M059J (cell line): ENCODE measurements around the gene BOD1L1. TPM values are rescaled to one million over a fixed set of nuclear protein-coding genes. Genes with fewer than 3 reads are reported as not detected.
"Not testable (repeated sequence)": the region's sequence is repeated elsewhere in the genome, so short reads cannot be mapped to it uniquely, and the experiment has no call there.

ENCODE experiments used
- DNase-seq: peaks from one replicate; pipeline ENCODE4 v3.0.0-alpha.2; 2012; ENCODE audit warnings: low read depth
- total RNA-seq: library from RNA; depleted of rRNA; stranded (reverse); fragments of >200 nt; shearing (Covaris generic); gene quantifications from 2 replicates; pipeline ENCODE4 v1.2.3, GENCODE V29; 2014

Gene BOD1L1
- total RNA-seq, 1 experiment from 2014 or later, result 15.1 TPM

DNA sequence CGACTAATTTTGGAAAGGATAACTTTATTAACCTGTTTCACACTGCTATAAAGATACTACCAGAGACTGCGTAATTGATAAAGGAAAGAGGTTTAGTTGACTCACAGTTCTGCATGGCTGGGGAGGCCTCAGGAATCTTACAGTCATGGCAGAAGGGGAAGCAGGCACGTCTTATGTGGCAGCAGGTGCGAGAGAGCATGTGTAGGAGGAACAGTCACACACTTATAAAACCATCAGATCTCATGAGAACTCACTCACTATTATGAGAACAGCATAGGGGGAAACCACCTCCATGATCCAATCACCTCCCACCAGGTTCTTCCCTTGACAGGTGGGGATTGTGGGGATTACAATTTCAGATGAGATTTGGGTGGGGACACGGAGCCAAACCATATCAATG lies 67.4 kb downstream of the BOD1L1 start:
- not testable (repeated sequence) for DNase-seq

DNA sequence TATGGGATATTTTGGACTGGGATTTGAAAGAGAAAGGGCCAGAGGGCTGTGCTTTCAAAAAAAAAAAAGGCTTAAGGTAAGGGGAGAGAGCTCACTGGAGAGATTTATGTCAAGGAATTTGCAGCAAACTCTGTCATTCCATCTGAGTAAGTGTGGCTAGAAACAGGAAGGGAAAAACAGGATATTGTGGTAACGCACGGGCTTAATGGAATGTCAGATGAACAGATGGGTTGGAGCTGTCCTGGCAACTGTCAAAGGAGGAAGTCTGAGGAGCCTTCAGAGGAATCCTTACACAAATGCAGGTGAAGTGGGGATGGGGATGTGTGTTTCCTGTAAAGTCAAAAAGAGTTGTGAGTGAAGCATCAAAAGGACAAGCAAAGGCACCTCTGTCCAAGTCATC lies 68.1 kb downstream of the BOD1L1 start:
- DNase-seq, result peak; percentile 92

DNA sequence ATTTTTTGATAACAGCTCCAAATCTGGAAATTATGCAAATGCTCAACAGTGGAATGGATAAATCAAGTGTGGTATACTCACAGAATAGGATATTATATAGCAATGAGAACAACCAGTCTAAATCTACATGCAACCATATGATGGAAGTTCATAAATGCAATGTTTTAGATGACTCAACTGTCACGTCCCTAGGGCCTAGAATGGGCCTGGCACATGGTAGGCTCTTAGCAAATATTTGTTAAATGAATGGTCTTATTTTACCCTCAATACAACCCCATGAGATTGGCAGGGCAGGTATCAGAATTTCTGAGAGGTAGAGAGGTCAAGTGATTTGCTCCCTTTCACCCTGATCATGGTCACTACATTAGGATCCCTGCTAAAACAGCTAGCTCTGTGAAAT lies 68.6 kb downstream of the BOD1L1 start:
- peak; percentile 43 for DNase-seq

DNA sequence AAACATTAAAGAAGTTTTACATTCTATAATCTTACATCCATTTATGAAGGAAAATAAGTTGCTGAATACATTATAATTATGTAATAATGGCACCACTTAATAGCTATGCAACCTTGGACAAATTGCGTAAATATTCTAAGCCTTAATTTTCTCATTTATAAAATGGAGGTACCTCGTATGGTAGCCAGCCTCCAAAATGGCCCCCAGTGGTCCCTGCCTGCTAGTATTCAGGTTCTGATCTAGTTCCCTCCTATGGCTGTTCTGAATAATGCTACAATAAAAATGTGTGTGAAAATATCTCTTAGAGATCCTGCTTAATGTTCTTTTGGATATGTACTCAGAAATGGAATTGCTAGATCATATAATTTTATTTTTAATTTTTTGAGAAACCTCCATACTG lies 72.2 kb downstream of the BOD1L1 start:
- no peak for DNase-seq

DNA sequence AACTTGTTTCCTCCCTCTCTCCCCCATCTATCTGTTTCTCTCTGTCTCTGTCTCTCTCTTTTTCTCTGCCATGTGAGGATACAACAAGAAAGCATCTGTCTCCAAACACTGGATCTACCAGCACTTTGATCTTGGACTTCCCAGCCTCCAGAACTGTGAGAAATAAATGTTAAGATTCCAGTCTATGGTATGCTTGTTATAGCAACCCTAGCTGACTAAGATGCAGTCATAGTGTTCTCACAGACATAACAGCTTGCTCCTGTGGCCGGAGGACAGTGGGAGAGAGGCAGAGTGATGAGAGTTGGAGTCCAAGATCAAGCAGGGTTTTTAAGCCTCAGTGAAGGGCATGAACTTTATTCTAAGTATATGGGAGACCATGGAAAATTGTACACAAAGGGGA lies 74.4 kb downstream of the BOD1L1 start:
- no peak for DNase-seq

DNA sequence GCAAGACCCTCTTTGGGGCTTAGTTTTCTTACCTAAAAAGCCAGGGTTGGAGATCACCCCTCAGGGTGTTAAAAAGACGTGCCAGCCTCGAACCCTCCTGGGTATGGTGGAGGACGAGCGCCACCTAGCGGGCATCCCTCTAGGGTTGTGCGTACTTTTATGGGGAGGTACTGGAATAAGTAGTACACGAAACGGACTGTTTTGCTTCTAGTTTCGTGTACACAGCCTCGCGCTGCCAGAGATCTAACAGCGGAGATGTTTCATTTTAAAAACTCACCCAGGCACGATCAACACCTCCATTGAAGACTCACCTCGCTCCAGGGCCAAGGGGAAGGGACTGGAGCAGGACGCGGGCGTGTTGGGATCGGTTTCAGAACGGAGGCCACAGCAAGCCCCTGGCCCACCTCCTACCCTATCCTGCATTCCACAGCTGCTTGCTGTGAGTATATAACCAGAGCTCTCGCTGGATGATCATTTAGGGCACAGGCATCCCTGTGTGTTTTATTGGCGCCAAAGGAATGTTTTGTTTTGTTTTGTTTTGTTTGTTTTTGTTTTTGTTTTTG lies 78.5 kb downstream of the BOD1L1 start:
- DNase-seq, result peak; percentile 79

DNA sequence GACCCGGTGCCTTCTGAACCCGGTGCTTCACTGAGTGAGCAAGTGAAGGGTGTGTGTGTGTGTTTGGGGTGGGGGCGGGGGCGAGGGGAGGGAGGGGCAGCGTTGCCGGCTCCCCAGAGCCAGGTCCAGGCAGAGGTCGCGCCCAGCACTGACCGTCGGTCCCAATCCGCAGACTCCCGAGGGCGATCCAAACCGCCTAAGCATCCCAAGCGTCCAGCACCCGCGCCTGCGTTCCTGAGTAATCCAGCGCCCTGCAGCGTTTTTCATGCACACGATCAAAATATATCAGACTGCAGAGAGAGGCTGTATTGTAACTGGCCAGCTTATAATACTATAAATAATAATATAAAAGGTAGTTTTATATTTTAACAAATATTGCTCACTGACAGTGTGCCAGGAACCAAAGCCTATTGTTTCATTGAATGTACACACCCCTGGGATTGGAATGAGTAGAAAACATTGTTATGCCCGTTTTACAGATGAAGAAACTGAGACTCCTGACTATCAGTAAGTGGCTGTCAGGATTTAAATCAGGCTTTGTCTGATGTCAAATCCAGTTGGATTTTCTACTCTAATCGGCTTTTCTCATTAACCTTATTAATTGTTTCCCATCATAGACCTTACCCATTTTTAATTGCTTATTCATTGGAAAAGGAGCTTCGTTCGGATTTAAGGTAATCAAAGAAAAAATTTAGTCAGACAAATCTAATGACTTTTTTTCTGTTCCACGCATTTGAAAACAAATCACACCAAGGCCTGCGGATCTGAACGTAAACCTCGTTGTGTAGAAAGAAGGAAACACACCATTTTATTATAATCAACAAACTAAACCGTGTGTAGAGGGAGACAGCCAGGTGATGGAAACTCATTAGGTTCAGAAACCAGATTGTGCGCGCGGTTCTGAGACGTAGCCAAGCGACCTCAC lies 79.2 kb downstream of the BOD1L1 start:
- peak; percentile 62 for DNase-seq

DNA sequence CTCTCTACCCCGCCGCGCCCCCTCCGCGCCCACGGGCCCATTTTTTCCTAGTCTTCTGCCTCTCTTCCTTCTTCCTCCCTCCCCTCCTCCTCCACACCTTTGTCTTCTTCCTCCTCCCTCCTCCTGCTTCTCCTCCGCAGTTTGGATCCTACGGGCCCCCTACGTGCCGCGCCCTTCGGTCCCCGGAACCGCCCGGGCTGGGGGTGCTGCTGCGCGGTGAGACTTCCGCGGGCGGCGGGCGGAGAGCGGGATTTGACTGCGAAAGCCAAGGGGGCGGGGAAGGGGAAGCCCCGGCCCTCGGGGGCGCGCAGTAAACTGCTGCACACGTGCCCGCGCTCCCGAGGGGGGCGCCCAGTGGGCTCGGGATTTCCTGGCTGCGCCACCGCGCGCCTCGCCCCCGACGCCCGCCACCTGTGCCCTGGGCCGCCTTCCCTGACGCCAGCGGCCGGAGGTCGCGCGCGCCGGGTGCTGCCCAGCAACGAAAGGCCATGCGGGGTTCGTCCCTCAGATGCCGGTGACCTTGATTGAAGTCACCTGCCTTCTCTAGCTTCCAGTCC lies 80.0 kb downstream of the BOD1L1 start:
- peak; percentile 34 for DNase-seq

DNA sequence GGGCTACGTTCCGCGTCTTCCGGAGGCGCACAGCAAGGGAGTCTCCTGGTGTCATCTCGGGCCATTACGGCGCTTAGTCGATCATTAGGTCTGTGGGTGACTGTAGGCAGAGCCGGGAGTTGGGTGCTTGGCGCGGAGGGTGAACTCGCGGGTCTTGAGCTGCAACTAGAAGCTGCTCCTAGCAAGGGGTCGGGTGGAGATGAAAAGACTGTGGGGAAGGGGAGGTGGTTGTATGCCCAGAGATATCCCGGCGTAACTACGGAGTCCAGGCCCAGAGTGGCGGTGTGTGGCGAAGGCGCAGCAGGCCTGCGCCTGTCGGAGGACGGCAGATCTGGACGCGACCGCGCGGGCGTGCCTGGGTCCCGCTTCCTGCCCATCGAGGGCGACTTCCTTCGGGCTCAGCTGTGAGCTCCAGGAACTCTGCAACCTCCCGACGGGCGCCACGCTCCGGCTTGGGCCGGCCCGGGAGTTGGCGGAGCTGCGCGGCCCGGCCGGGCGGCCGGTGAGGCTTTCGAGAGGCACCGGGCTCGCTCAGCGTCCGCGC lies 80.5 kb downstream of the BOD1L1 start:
- peak; percentile 50 for DNase-seq

DNA sequence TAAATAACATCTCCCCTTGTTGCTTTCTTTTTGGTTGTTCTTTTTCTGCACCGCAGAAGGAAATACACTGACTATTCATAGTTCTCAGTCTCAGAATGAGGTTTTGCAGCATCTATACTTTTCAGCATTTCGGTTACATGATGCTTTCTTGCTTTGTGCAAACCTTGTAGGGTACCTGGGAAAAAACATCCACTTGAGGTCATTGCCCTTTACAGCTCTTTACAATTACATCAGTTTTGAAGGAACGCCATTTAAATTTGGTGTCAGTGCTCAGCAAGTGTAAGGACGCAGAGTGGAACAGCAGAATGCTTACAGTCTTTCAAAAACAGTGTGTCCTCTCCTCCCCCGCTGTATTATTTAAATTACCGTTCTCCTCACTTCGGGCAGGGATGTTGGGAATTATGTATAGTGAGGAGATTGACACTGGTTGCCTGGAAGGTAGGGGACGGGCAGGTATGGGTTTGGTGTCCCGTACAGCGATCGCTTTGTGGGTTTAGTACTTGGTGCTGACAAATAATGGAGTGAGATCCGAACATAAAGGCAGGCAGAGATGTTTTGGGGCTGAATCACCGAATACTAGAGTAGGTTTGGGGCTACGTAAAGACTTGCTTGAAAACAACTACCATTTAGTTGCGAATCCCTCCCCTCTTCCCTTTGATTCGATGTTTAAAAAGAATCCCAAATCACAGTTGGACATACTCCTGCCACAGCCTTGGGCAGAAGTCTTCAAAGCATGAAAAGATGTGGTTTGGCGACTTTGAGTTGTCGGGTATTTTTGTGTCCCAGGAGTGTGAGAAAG lies 81.2 kb downstream of the BOD1L1 start:
- peak; percentile 40 for DNase-seq

DNA sequence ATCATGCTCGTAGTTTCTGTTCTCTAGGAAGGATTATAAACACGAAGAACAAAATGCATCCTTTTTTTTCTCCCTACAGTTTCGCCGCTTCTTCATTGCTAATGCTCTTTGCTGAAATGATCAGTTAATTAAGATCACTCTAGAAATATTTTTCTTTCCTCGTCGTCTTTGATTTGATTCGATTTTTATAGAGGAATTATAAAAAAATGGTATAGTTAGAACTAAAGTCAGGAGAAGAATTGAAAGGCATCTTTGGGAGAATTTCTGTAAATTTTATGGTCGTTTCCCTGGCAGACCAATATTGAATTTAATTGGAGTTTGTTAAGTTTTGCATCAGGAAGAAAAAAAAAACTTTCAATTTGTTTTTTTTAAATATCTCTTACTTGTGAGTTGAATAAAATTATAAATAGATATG lies 82.1 kb downstream of the BOD1L1 start:
- DNase-seq, result no peak

DNA sequence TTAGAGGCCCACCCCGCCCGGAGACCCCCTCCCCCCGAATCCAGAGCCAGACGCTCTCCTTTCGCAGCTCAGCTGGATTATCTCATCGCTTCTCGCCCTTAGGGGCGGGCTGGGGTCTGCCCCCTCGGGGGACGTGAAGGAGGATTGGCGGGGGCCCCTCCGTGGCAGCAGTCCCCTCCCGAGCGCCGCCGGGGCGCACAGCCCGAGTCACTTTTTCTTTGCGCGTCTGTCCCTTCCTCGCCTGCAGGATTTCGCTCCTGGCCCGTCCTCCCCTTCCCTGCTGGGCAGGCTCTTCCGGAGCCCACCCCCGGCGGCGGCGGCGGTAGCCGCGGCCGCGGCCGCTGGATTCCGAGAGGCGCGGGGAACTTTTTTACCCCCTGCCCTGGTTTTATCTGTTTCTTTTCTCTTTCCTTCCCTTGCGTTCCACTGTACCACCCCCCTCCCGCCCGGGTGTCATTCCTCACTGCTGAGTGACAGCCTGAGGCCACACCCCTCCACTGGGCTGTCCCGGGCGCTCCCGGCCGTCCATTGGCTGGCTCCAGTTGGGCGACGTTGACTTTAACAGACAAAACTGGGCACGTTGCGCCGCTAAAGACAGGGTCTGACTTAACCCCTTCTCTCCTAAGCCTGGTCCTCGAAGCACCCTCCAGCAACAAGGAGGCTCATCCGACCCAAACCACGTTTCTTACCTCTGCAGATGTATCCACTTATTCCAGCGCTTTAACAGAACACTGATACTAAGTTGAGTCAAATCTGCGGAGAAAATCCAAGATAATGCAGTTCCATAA lies 82.7 kb downstream of the BOD1L1 start:
- DNase-seq, result peak; percentile 86

DNA sequence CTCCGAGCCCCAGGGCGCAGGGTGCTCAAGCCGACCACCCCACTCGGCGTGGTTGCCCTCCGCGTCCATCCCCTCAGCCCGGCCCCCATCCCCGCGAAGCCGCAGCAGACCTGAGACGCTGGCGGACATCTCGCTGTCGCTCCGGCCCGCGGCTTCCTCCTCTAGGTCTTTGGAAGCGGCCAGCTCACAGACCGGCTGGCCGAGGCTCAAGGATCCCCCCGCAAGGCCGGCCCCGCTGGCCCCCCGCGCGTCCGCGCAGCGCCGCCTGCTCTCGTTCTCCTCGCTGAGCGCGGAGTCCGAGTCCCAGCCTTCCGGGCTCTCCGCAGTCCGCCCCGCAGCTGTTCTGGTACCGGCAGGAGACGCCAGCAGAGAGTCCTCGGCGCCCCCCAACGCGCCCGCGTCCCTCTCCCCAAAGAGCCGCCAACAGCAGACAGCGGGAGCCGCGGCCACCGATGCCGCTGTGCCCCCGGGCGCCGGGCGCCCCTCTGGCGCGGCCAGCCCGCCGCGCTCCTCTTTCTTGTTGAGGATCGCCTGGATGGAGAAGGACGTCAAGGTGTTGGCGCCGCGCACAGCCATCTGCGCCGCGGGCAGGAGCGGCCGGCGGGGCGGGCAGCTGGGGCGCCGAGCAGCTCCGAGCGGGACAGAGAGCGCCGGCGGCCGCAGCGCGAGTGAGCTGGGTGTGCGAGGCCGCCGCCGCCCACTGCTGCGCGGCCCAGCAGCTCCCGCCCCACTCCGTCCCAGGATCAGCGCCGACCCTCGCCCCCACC lies 83.5 kb downstream of the BOD1L1 start, which contains the start of gene NKX3-2:
Gene NKX3-2 (minus strand): TSS at position 670 of the 767 bp plus-strand sequence. CDS start 94 bp downstream, at position 576.
- peak; percentile 50 for DNase-seq

DNA sequence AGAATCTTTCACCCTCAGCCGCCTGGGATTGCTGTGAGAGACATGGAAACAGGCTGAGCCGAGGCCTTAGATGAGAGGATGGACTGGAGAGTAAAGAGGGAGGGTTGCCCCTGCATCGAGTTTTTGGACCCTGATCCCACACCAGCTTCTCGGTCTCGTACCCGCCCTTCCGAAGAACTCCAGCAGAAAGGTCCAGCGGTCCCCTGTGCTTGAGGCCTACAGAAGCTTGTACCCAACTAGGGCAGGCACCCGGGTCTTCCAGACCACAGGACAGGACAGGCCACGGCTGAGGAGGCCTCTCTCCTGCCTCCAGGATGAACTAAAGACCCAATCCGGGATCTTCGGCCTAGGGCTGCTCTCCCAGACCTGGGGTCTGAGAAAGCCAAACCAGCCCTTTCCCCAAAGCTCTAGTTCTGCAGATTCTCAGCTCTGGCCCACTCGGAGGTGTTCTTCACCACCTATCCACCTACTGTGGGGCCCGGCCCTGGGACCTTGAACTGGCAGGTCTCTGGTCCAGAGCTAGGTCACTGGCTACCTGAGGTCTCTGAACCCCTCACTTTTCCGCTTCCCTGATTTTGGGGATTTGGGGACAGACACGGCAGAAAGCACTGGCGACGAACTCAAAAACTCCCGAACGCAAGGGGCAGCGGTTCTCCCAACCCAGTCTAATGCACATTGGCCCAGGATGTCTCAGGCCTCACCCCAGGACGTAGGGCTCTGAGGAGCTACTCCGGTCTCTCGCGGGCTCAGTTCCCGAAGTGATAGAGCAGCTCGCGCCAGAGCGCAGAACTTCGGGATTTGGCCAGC lies 84.3 kb downstream of the BOD1L1 start:
- no peak for DNase-seq

DNA sequence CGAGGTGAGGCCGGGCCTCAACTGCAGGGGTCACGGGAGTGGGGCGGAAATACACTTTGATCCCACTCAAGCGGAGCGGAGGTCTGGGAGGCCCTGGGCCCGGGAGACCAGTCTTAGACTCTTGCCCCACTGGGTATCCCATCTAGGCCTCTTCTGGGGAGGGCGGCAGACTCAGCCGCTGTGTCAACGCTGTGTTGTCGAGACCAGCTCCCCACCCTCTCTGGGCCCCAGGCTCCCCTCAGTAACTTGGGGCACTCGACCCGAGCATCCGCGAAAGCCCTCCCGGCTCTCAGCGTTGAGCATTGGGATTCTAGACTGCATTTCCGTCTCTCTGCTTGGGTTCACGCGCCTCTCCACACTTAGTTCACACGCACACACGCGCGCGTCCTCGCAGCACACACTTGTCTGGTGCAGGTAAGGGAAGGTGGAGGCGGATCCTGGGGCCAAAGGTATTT lies 84.9 kb downstream of the BOD1L1 start:
- no peak for DNase-seq

DNA sequence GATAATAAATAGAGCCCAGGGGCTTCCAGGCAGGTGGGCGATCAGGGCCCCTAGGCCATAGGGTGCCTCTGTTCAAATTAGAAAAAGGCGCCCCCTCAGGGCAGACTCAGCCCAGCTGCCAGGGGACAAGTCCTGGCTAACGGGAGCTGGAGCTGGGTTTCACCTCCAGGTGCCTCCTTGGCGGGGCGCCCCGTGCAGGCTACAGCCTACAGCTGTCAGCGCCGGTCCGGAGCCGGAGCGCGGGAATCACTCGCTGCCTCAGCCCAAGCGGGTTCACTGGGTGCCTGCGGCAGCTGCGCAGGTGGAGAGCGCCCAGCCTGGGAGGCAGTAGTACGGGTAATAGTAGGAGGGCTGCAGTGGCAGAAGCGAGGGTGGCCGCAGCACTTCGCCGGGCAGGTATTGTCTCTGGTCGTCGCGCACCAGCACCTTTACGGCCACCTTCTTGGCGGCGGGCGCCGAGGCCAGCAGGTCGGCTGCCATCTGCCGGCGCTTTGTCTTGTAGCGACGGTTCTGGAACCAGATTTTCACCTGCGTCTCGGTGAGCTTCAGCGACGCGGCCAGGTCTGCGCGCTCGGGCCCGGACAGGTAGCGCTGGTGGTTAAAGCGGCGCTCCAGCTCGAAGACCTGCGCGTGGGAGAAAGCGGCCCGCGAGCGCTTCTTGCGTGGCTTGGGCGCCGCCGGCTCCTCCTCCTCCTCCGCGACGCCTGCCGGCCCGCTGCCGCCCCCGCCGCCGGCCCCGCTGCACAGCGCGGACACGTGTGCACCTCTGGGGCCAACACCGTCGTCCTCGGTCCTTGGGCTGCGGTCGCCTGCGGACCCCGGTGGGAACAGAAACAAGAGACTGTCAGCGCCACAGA lies 85.6 kb downstream of the BOD1L1 start:
- DNase-seq, result no peak

DNA sequence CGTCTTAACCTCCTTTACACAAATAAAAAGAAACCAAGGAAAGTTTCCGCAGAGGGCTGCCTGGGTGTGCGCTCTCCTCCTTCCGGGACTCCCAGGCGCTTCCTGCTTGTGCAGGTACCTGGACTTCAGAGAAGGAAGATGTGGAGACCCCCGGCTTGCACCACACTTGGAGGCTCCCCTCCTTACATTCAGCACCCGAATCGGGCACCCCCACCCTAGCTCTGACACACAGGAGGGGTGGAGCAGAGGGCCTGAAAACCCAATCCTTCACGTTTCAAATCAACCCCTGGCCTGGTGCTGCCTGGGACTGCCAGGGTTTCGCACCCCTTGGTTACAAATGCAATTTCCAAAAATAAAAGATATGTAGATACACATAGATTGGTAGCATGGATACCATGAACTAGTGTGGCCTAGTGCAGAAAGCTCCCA lies 86.3 kb downstream of the BOD1L1 start:
- no peak for DNase-seq
